GM12878 (cell line): ENCODE results near the gene EIF2D. TPM values are rescaled to one million over a fixed set of nuclear protein-coding genes. Genes with fewer than 3 reads are reported as not detected.
"Not testable (repeated sequence)": the region's sequence is repeated elsewhere in the genome, so short reads cannot be mapped to it uniquely, and the experiment has no call there.

ENCODE experiments used
- ATAC-seq: fragments of 200-7000 bp; cut with Tn5 transposase; 3 replicates; pipeline ENCODE4 v1.9.1; 2020; ENCODE audit warnings: mild to moderate bottlenecking, moderate library complexity
- BruUV-seq: library from RNA; stranded (reverse); fragments of 400-500 nt; replicated peaks from 2 replicates; lab custom pipeline; 2021; lab: Mats Ljungman, UMichigan
- CTCF ChIA-PET: fragments of 300-600 bp; sonication (Branson Sonifier 250); formaldehyde crosslinking; extraction: SDS; loops from one replicate; lab custom pipeline; 2021; ENCODE audit warnings: inconsistent platforms; lab: Yijun Ruan, JAX
- POLR2A ChIA-PET: fragments of 350-600 bp; formaldehyde crosslinking; extraction: SDS; loops from one replicate; lab custom pipeline; 2021; ENCODE audit warnings: inconsistent platforms; lab: Charles Lee
- RAD21 ChIA-PET: fragments of 300-600 bp; sonication (Branson Sonifier 250); formaldehyde crosslinking; loops from one replicate; lab custom pipeline; 2023; ENCODE audit warnings: antibody characterized with exemption; ENCODE audit not compliant: unreplicated experiment; lab: Charles Lee
- SMC1A ChIA-PET: fragments of 300-600 bp; sonication (Branson Sonifier 250); formaldehyde crosslinking; loops from one replicate; lab custom pipeline; 2023; ENCODE audit not compliant: unreplicated experiment, uncharacterized antibody; lab: Charles Lee
- DNase-seq: peaks from one replicate; pipeline ENCODE4 v3.0.0-alpha.2; 2011; ENCODE audit warnings: low read depth, low spot score
- FAIRE-seq: peaks from 3 replicates; lab custom pipeline; 2011; peaks lifted over from hg19 to GRCh38; lab: Jason Lieb, UNC
- H2AFZ ChIP-seq: 2 replicates; pipeline ENCODE4 v1.6.0; 2011; ENCODE audit warnings: low read depth, low read length, control low read depth; ENCODE audit not compliant: control insufficient read depth
- H3K27ac ChIP-seq: 2 replicates; pipeline ENCODE4 v1.5.1; 2011; ENCODE audit warnings: control low read depth; ENCODE audit not compliant: control insufficient read depth, insufficient read depth
- H3K27me3 ChIP-seq, 2 experiments: replicated peaks in 1 of 2; 2 replicates each; pipeline versions ENCODE4 v1.6.0 to v1.6.1; 2011; ENCODE audit warnings: low read length in 1 of 2; ENCODE audit not compliant: control insufficient read depth in 2 of 2, insufficient read depth in 2 of 2
- H3K36me3 ChIP-seq, 2 experiments: 2 replicates each; pipeline ENCODE4 v1.5.1; 2011; ENCODE audit warnings: low read length in 1 of 2; ENCODE audit not compliant: control insufficient read depth in 2 of 2, insufficient read depth in 2 of 2
- H3K4me1 ChIP-seq: 2 replicates; pipeline ENCODE4 v1.6.1; 2011; ENCODE audit warnings: mild to moderate bottlenecking, low read length, moderate library complexity, mixed read lengths; ENCODE audit not compliant: control insufficient read depth, insufficient read depth
- H3K4me2 ChIP-seq: 2 replicates; pipeline ENCODE4 v1.6.0; 2011; ENCODE audit warnings: control low read depth; ENCODE audit not compliant: control insufficient read depth, insufficient read depth
- H3K4me3 ChIP-seq: fragments of 200-600 bp; sonication (generic); 2 replicates; pipeline ENCODE4 v1.5.1; 2016
- H3K79me2 ChIP-seq: 2 replicates; pipeline ENCODE4 v1.6.0; 2011; ENCODE audit warnings: low read length; ENCODE audit not compliant: control insufficient read depth, insufficient read depth
- H3K9ac ChIP-seq: 2 replicates; pipeline ENCODE4 v1.8.0; 2011; ENCODE audit warnings: low read length, control low read depth, mixed read lengths; ENCODE audit not compliant: control insufficient read depth, insufficient read depth
- H3K9me3 ChIP-seq: replicated peaks from 3 replicates; pipeline ENCODE4 v1.5.1; 2011; ENCODE audit warnings: mild to moderate bottlenecking, low read length; ENCODE audit not compliant: control insufficient read depth, insufficient read depth
- H4K20me1 ChIP-seq: 2 replicates; pipeline ENCODE4 v1.6.0; 2011; ENCODE audit not compliant: control insufficient read depth, insufficient read depth
- BHLHE40 ChIP-seq, 2 experiments: fragments of 450-650 bp in 1 of 2; IDR thresholded peaks; 2 replicates each; pipeline ENCODE4 v1.6.1; 2011 to 2017; ENCODE audit warnings: low read depth in 2 of 2, borderline replicate concordance in 1 of 2, improper control_type of control experiment in 1 of 2, low read length in 1 of 2, mild to moderate bottlenecking in 1 of 2
- CBFB ChIP-seq: IDR thresholded peaks from 2 replicates; pipeline ENCODE4 v1.6.1; 2016; ENCODE audit warnings: antibody characterized with exemption, low read depth
- CBX5 ChIP-seq: sonication (generic); IDR thresholded peaks from 2 replicates; pipeline ENCODE4 v1.6.1; 2016; ENCODE audit warnings: low read depth, moderate library complexity, mild to moderate bottlenecking, inconsistent platforms
- EGR1 ChIP-seq, 2 experiments: IDR thresholded peaks; 1 replicate in 1 of 2; 2 replicates in 1 of 2; pipeline ENCODE4 v1.6.1; 2011 to 2012; ENCODE audit warnings: low read depth in 2 of 2, low read length in 2 of 2, borderline replicate concordance in 1 of 2, mild to moderate bottlenecking in 1 of 2, moderate library complexity in 1 of 2
- FOS ChIP-seq: IDR thresholded peaks from 3 replicates; pipeline ENCODE4 v1.6.1; 2011; ENCODE audit warnings: borderline replicate concordance; ENCODE audit not compliant: insufficient read length; ENCODE audit errors: extremely low read depth
- HDAC2 ChIP-seq: fragments of 200-600 bp; sonication (generic); IDR thresholded peaks from 2 replicates; pipeline ENCODE4 v1.6.1; 2017
- IKZF2 ChIP-seq, 2 experiments: fragments of 450-650 bp; IDR thresholded peaks; 2 replicates each; pipeline ENCODE4 v1.6.1; 2017; ENCODE audit warnings: mild to moderate bottlenecking in 2 of 2, moderate library complexity in 2 of 2
- NFXL1 ChIP-seq: fragments of 450-650 bp; IDR thresholded peaks from 2 replicates; pipeline ENCODE4 v1.6.1; 2017; ENCODE audit warnings: antibody characterized with exemption, mild to moderate bottlenecking, borderline replicate concordance
- NKRF ChIP-seq: fragments of 450-650 bp; conservative IDR thresholded peaks from 2 replicates; pipeline ENCODE4 v1.6.1; 2017; ENCODE audit warnings: mild to moderate bottlenecking, moderate library complexity
- NR2F1 ChIP-seq: fragments of 450-650 bp; conservative IDR thresholded peaks from 2 replicates; pipeline ENCODE4 v1.6.1; 2017; ENCODE audit warnings: mild to moderate bottlenecking
- POU2F2 ChIP-seq: IDR thresholded peaks from 3 replicates; pipeline ENCODE4 v1.6.1; 2011; ENCODE audit warnings: low read depth, mild to moderate bottlenecking, low read length, borderline replicate concordance
- RAD21 ChIP-seq: IDR thresholded peaks from 2 replicates; pipeline ENCODE4 v1.6.1; 2011; ENCODE audit warnings: mild to moderate bottlenecking, low read depth, low read length, moderate library complexity; ENCODE audit not compliant: insufficient read depth
- RBBP5 ChIP-seq: fragments of 200-600 bp; sonication (generic); conservative IDR thresholded peaks from 2 replicates; pipeline ENCODE4 v1.6.1; 2016
- RUNX3 ChIP-seq: IDR thresholded peaks from 2 replicates; pipeline ENCODE4 v1.6.1; 2012; ENCODE audit warnings: low read length, inconsistent platforms
- STAT1 ChIP-seq: fragments of 450-650 bp; conservative IDR thresholded peaks from 2 replicates; pipeline ENCODE4 v1.6.1; 2014; ENCODE audit warnings: antibody characterized with exemption, mild to moderate bottlenecking
- ZZZ3 ChIP-seq: IDR thresholded peaks from 2 replicates; pipeline ENCODE4 v1.6.1; 2011; ENCODE audit warnings: low read depth; ENCODE audit not compliant: control insufficient read depth, insufficient read length
- WGBS: methylation state at CpG from one replicate; pipeline ENCODE4 v1.1.6; 2016; ENCODE audit warnings: low lambda C conversion rate; ENCODE audit not compliant: insufficient replicate concordance, insufficient coverage; ENCODE audit errors: missing lambda C conversion rate; 5-methylcytosine and 5-hydroxymethylcytosine counted together
- in situ Hi-C: fragments of 300-500 bp; cut with MboI; formaldehyde crosslinking; loops from 9 replicates; pipeline ENCODE4 v1.14.3; 2018; ENCODE audit warnings: mixed read lengths
- intact Hi-C: fragments of 100-400 bp; cut with micrococcal nuclease; formaldehyde crosslinking; loops from one replicate; pipeline ENCODE4 v1.14.2; 2022; ENCODE audit not compliant: unreplicated experiment
- polyA plus RNA-seq, 11 experiments: library from polyadenylated mRNA; depleted of rRNA in 4 of 11; unstranded in 6 of 11; stranded (reverse) in 5 of 11; fragments of >200 nt; fragmentation: Nextera tagmentation in 4 of 11; fragmentation: Illumina TruSeq in 1 of 11; extraction: Ambion mirVana in 4 of 11; extraction: Trizol in 1 of 11; gene quantifications; 1 replicate in 1 of 11; 2 replicates in 10 of 11; pipeline versions ENCODE4 v1.2.1 to v1.2.3, GENCODE V29; 2011 to 2016; ENCODE audit warnings: inconsistent platforms in 2 of 11, missing spikeins in 2 of 11, low read depth in 1 of 11
- total RNA-seq, 4 experiments: library from RNA; depleted of rRNA in 3 of 4; stranded (reverse); fragments of >200 nt in 3 of 4; fragmentation: Illumina TruSeq in 1 of 4; extraction: Trizol in 1 of 4; gene quantifications; 2 replicates each; pipeline versions ENCODE4 v1.2.1 to v1.2.3, GENCODE V29; 2013 to 2021

EIF2D gene
- total and polyA plus RNA-seq, 10 of the 15 experiments (the other 5 are each of a cell fraction or from before 2014, with no cell fraction given): 65.2 to 133 (median 79.0) TPM

- Histone ChIP-seq H3K4me1 (no peaks in the 10 kb centered on the region), H3K27ac (no peak overlapping the region), H3K4me3 (no peak overlapping the region), H3K36me3 (no peaks in the 10 kb centered on the region), H3K4me2 (no peak overlapping the region), H3K79me2 (no peaks in the 10 kb centered on the region), H3K9me3 (no peaks in the 10 kb centered on the region; the same call in 2 of the 3 replicates), H3K9ac (no peak overlapping the region), H3K27me3 (no peaks in the 10 kb centered on the region), H2AFZ (no peak overlapping the region)
- CTCF ChIA-PET: interaction anchor here (0.6 to 19.1 kb wide), 15 partner anchors 9 to 776 kb away, joined by 3 to 1150 read pairs (median 5); partner anchors contain the start of gene EIF2D
- intact Hi-C loops: no loop called here
- in situ Hi-C loops: no loop called here
- POLR2A ChIA-PET: interaction anchor here (0.6 to 7.5 kb wide), 2 partner anchors 11 to 37 kb away, joined by 3 to 92 read pairs; no protein-coding TSS in a partner anchor
- RAD21 ChIA-PET: interaction anchor here (1.1 to 5.6 kb wide), 4 partner anchors 16 to 354 kb away, joined by 3 to 138 read pairs (median 11); partner anchors contain the start of gene EIF2D
- SMC1A ChIA-PET: interaction anchor here (0.8 to 3.5 kb wide), 12 partner anchors 8 to 353 kb away, joined by 3 to 122 read pairs (median 16); partner anchors contain the start of gene EIF2D
- 40% methylated on average over 1 of the region's 1 CpG for WGBS
- no peak for DNase-seq
- no TSS peak for BruUV-seq
- TF ChIP-seq HDAC2 (no peak), FOS (no peak), CBFB (no peak), RBBP5 (no peak), POU2F2 (no peak), NR2F1 (no peak), IKZF2 (IDR thresholded peaks at IDR 0.05) (no peak), ZZZ3 (no peak), BHLHE40 (IDR thresholded peaks at IDR 0.05; ENCODE audit: borderline replicate concordance in 1 of 2, low read depth in 2 of 2, low read length in 1 of 2) (no peak), STAT1 (no peak), CBX5 (no peak), EGR1 (IDR thresholded peaks at IDR 0.05; ENCODE audit: borderline replicate concordance in 1 of 2, low read depth in 2 of 2, low read length in 2 of 2) (no peak), NFXL1 (no peak), RAD21 (no peak), RUNX3 (no peak), NKRF (no peak)
- TF ChIP-seq, all 136 proteins: peak for 0
- H4K20me1 ChIP-seq: no peaks in the 10 kb centered on the region
- no peak for ATAC-seq
- no peak for FAIRE-seq
These were observed 16.7 kb upstream of the EIF2D start for GRCh38 chr1:206628916-206629315.

GRCh38 chr1:206626396-206626795, 14.1 kb upstream of the EIF2D start:
- DNase-seq, H3K4me3 ChIP-seq, H3K27me3 ChIP-seq, ATAC-seq, H3K9ac ChIP-seq, H3K36me3 ChIP-seq, H3K4me2 ChIP-seq, intact Hi-C loops, POLR2A ChIA-PET, in situ Hi-C loops, H3K27ac ChIP-seq, H2AFZ ChIP-seq, H3K79me2 ChIP-seq, BruUV-seq, H3K4me1 ChIP-seq, FAIRE-seq, H4K20me1 ChIP-seq, H3K9me3 ChIP-seq: not testable (repeated sequence)
- 68% methylated on average over 2 of the region's 2 CpGs for whole genome bisulfite sequencing
- ChIA-PET SMC1A (interaction anchor here (1.2 to 1.9 kb wide), 4 partner anchors 11 to 356 kb away, joined by 3 to 22 read pairs (median 4); no protein-coding TSS in a partner anchor), CTCF (interaction anchor here (0.8 to 19.1 kb wide), 6 partner anchors 9 to 356 kb away, joined by 4 to 1150 read pairs (median 6); partner anchors contain the start of genes DYRK3 and EIF2D), RAD21 (interaction anchor here (1.0 to 5.6 kb wide), 3 partner anchors 12 to 37 kb away, joined by 3 to 138 read pairs (median 4); no protein-coding TSS in a partner anchor)
